AG10803 (cell line): ENCODE measurements around the gene LRRD1.
"Not testable (repeated sequence)": the region's sequence is repeated elsewhere in the genome, so short reads cannot be mapped to it uniquely, and the experiment has no call there.

Experiments
- DNase-seq: peaks from one replicate; pipeline ENCODE4 v3.0.0; 2010; ENCODE audit warnings: low read depth
- H3K4me3 ChIP-seq: 2 replicates; pipeline ENCODE4 v1.5.1; 2011; ENCODE audit warnings: mild to moderate bottlenecking, low read length, control low read depth
- TF ChIP-seq, protein P1 (sequence below): conservative IDR thresholded peaks from 2 replicates; pipeline ENCODE4 v1.5.1; 2011; ENCODE audit warnings: mild to moderate bottlenecking, low read length, control low read depth, inconsistent platforms

LRRD1 gene

DNA sequence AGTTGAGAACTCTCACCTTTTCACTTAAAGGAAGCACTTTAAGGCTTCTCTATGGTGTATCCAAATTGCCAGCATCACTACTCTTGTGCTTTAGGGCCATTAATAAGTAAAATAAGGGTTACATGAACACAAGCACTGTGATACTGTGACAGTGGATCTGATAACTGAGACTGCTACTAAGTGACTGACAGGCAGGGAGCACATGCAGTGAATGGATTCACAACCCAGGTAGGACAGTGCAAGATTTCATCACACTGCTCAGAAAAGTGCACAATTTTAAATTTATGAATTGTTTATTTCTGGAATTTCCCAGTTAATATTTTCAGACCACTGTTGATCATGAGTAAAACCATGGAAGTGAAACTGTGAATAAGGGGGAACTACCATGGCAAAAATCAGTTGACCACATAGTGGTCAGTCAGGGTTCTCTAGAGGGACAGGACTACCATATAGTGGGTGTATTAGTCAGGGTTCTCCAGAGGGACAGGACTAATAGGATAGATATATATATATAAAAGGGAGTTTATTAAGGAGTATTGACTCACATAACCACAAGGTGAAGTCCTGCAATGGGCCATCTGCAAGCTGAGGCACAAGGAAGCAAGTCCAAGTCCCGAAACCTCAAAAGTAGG is 23.7 kb downstream of the LRRD1 start:
- DNase-seq: no peak
- no peak overlapping the region for H3K4me3 ChIP-seq
- TF ChIP-seq, protein P1, sequence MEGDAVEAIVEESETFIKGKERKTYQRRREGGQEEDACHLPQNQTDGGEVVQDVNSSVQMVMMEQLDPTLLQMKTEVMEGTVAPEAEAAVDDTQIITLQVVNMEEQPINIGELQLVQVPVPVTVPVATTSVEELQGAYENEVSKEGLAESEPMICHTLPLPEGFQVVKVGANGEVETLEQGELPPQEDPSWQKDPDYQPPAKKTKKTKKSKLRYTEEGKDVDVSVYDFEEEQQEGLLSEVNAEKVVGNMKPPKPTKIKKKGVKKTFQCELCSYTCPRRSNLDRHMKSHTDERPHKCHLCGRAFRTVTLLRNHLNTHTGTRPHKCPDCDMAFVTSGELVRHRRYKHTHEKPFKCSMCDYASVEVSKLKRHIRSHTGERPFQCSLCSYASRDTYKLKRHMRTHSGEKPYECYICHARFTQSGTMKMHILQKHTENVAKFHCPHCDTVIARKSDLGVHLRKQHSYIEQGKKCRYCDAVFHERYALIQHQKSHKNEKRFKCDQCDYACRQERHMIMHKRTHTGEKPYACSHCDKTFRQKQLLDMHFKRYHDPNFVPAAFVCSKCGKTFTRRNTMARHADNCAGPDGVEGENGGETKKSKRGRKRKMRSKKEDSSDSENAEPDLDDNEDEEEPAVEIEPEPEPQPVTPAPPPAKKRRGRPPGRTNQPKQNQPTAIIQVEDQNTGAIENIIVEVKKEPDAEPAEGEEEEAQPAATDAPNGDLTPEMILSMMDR: no peak

DNA sequence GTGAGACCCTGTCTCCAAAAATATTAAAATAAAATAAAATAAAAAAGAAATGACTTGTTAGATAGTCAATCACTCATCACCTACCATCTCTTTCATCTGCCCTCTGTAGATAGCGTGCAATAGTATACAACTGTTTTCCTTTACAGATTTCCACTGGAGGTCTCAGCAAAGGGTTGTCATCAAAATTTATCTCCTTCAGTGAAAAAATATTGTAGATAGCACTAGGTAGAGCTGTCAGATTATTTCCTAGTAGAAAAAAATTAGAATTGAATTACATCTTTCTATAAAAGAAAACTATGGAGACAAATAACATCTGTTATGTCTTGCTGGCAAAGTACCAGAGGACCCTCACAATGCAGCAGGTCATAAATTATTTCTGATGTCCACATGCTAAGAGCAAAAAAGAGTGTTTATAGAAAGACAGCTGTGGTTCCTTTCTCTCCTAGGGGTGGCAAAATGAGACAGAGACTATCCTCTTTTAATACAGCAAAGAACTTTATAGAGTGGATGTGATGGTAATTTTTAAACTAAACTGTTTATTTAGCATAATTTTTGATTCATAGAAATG is 28.4 kb downstream of the LRRD1 start:
- DNase-seq: no peak
- TF ChIP-seq, protein P1: no peak
- no peak overlapping the region for H3K4me3 ChIP-seq

- no peak for DNase-seq
- H3K4me3 ChIP-seq: no peak overlapping the region
- TF ChIP-seq, protein P1: no peak
These were observed 29.2 kb downstream of the LRRD1 start for GRCh38 chr7:92149736-92150239.

DNA sequence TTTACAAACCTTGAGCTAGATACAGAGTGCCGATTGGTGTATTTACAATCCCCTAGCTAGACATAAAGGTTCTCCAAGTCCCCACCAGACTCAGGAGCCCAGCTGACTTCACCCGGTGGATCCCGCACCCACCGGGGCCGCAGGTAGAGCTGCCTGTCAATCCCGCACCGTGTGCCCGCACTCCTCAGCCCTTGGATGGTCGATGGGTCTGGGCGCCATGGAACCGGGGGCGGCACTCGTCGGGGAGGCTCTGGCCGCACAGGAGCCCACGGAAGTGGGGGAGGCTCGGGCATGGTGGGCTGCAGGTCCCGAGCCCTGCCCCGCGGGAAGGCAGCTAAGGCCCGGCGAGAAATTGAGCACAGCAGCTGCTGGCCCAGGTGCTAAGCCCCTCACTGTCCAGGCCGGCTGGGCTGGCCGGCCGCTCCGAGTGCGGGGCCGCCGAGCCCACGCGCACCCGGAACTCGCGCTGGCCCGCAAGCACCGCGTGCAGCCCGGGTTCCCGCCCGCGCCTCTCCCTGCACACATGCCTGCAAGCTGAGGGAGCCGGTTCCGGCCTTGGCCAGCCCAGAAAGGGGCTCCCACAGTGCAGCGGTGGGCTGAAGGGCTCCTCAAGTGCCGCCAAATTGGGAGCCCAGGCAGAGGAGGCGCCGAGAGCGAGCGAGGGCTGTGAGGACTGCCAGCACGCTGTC is 35.6 kb downstream of the LRRD1 start:
- DNase-seq, H3K4me3 ChIP-seq: not testable (repeated sequence)

GRCh38 chr7:92142791-92143190 is 36.2 kb downstream of the LRRD1 start:
- not testable (repeated sequence) for H3K4me3 ChIP-seq, DNase-seq

DNA sequence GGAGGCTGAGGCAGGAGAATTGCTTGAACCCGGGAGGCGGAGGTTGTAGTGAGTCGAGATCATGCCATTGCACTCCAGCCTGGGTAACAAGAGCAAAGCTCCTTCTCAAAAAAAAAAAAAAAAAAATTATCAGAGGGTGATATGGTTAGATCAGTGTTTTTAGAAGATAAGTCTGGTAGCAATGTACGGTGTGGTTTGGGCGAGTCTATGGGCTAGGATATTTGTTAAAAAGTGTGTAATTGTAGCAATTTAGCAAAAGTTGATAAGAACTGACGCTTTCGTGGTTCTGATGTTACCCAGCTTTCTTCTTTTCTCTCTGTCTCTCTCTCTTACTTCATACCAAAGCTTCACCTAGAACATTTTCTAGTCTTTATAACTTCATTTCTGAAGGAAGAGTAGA is 37.8 kb downstream of the LRRD1 start:
- TF ChIP-seq, protein P1: no peak
- no peak overlapping the region for H3K4me3 ChIP-seq
- no peak for DNase-seq

DNA sequence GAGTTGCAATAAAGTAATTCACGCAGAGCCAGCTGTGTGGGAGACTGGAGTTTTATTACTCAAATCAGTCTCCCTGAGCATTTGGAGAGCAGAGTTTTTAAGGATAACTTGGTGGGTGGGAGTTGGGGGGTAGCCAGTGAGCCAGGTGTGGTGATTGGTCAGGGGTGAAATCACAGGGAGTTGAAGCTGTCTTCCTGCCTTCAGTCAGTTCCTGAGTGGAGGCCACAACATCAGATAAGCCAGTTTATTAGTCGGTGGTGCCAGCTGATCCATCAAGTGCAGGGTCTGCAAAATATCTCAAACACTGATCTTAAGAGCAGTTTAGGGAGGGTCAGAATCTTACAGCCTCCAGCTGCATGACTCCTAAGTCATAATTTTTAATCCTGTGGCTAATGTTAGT is 41.4 kb downstream of the LRRD1 start:
- DNase-seq: no peak
- TF ChIP-seq, protein P1: no peak
- H3K4me3 ChIP-seq: no peak overlapping the region
